ENCODE results near the gene ACTR1B.
A peak's percentile ranks its signal among the peaks of the same experiment; 100 is the strongest.

Gene ACTR1B

DNA sequence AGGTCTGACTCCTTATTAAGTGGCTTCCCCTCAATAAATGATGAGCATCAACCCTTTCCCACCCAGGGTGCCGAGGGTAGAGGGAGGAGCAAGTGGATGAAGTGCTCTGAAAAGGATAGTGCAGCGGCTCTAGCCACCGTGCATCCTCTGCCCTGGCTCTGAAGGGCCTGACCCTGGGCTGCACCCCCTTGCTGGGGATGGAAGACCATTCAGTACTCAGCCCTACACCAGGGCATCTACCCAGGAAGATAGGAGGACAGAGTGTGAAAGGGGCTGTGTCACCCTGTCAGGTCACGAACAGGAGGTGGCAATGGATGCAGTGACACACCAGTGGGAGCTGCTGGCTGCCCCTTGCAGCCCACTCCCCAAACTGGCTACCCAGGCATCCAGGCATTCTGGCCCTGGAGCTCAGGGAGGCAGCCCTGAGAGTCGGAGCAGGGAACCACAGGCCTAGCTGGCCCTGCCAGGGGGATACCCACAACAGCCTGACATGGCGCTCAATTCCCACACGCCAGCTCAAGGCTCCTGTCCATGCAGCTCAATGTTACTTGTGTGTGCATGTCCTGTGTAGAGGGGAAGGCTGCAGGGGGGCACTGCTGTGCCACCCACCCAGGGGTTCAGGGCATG, 7.6 kb downstream of the ACTR1B start:
- Mint-ChIP-seq H3K4me3 (no peak overlapping the region), H3K27me3 (ENCODE audit: low read depth) (no peaks in the 10 kb centered on the region), H3K9me3 (peaks cover 22% of the 10 kb centered on the region), H3K4me1 (peaks cover 8% of the 10 kb centered on the region), H3K36me3 (ENCODE audit: low read depth) (peaks cover 66% of the 10 kb centered on the region), H3K27ac (no peak overlapping the region)
- TF ChIP-seq, protein P1, sequence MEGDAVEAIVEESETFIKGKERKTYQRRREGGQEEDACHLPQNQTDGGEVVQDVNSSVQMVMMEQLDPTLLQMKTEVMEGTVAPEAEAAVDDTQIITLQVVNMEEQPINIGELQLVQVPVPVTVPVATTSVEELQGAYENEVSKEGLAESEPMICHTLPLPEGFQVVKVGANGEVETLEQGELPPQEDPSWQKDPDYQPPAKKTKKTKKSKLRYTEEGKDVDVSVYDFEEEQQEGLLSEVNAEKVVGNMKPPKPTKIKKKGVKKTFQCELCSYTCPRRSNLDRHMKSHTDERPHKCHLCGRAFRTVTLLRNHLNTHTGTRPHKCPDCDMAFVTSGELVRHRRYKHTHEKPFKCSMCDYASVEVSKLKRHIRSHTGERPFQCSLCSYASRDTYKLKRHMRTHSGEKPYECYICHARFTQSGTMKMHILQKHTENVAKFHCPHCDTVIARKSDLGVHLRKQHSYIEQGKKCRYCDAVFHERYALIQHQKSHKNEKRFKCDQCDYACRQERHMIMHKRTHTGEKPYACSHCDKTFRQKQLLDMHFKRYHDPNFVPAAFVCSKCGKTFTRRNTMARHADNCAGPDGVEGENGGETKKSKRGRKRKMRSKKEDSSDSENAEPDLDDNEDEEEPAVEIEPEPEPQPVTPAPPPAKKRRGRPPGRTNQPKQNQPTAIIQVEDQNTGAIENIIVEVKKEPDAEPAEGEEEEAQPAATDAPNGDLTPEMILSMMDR (IDR thresholded peaks at IDR 0.05; ENCODE audit: unreplicated experiment in 3 of 3): no peak

DNA sequence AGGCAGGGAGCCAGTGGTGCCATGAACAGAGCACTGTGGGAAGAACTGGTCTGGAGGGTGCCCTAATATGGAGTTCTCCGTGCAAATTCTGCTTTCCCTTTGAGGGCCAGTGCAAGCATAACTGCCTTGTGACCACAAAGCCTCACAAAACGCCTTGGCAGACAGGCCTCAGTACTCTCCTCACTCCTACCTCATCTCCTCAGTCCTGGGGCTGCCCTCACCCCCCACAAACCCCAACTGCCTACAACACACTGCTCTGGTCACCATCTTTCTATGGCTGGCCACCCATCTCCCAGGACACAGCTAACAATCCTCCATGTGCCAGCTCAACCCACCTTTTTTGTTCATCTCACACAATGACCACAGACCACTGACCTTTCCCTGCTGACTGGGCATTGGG, 9.1 kb downstream of the ACTR1B start:
- no peak overlapping the region for H3K4me3 Mint-ChIP-seq
- TF ChIP-seq, protein P1 (IDR thresholded peaks at IDR 0.05; ENCODE audit: unreplicated experiment in 3 of 3): no peak
- H3K27ac Mint-ChIP-seq: no peak overlapping the region
- peaks cover 22% of the 10 kb centered on the region for H3K9me3 Mint-ChIP-seq
- no peaks in the 10 kb centered on the region for H3K4me1 Mint-ChIP-seq
- H3K36me3 Mint-ChIP-seq (ENCODE audit: low read depth): peaks cover 72% of the 10 kb centered on the region
- H3K27me3 Mint-ChIP-seq (ENCODE audit: low read depth): no peaks in the 10 kb centered on the region

DNA sequence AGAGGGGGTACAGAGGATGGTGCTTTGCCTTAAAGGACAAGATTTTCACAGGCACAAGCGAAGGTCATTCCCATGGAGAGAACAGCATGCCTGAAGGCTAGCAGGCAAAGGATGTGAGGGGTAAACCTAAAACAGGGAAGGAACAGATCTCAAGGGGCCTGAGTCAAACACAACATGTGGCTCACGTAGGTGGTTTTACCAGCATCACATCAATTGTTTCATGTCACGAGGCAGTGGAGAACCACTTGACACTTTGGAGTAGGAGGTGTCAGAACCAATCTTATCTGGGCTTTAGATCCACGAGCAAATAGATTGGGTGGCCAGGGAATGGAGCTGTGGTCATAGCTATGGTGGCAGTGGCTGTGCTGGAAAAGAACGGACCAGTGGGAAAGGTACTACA, 9.5 kb downstream of the ACTR1B start:
- Mint-ChIP-seq H3K4me1 (no peaks in the 10 kb centered on the region), H3K27ac (no peak overlapping the region), H3K27me3 (ENCODE audit: low read depth) (no peaks in the 10 kb centered on the region), H3K36me3 (ENCODE audit: low read depth) (peaks cover 77% of the 10 kb centered on the region), H3K9me3 (peaks cover 22% of the 10 kb centered on the region), H3K4me3 (no peak overlapping the region)
- TF ChIP-seq, protein P1 (IDR thresholded peaks at IDR 0.05; ENCODE audit: unreplicated experiment in 3 of 3): no peak

DNA sequence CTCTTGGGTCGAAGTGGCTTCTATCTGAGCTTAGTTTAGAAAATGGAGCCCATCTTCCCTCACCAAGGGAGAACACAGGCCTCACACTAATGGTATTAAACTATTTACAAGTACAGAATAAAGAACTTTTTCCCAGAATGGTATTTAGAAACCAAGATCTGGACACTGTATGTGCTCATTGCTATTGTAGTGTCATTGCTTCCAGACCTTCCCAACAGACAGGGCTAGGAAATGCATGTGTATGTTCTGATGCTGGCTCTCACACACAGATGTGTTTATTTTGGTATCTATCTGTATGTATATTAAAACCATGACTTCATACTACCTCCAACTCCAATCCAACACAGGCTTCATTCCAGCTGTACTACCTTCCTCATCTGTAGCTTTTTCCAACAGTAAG, 10.0 kb downstream of the ACTR1B start:
- peaks cover 22% of the 10 kb centered on the region for H3K9me3 Mint-ChIP-seq
- peaks cover 81% of the 10 kb centered on the region for H3K36me3 Mint-ChIP-seq (ENCODE audit: low read depth)
- no peak overlapping the region for H3K4me3 Mint-ChIP-seq
- H3K27me3 Mint-ChIP-seq (ENCODE audit: low read depth): no peaks in the 10 kb centered on the region
- H3K27ac Mint-ChIP-seq: no peak overlapping the region
- TF ChIP-seq, protein P1 (IDR thresholded peaks at IDR 0.05; ENCODE audit: unreplicated experiment in 3 of 3): no peak
- no peaks in the 10 kb centered on the region for H3K4me1 Mint-ChIP-seq

DNA sequence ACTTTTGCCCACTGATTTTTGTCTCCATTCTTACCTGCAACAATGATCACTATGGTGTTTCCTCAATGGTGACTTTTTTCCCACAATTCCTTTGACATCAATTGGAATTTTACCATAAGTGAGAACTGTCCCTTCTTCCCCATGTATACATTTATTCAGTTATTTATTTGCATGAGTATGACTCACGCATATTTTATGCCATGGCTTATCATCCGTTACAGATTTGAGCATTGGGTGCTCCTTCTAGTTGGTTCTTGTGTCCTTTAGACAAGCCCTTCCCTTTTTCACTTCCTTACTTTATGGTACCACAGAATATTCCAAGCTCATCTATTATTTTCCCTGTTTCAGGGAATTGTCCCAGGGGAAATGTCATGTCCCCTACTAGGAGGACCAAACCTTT, 10.4 kb downstream of the ACTR1B start:
- H3K4me3 Mint-ChIP-seq: no peak overlapping the region
- no peak overlapping the region for H3K27ac Mint-ChIP-seq
- peaks cover 81% of the 10 kb centered on the region for H3K36me3 Mint-ChIP-seq (ENCODE audit: low read depth)
- TF ChIP-seq, protein P1 (IDR thresholded peaks at IDR 0.05; ENCODE audit: unreplicated experiment in 3 of 3): no peak
- no peaks in the 10 kb centered on the region for H3K4me1 Mint-ChIP-seq
- no peaks in the 10 kb centered on the region for H3K27me3 Mint-ChIP-seq (ENCODE audit: low read depth)
- peaks cover 22% of the 10 kb centered on the region for H3K9me3 Mint-ChIP-seq

DNA sequence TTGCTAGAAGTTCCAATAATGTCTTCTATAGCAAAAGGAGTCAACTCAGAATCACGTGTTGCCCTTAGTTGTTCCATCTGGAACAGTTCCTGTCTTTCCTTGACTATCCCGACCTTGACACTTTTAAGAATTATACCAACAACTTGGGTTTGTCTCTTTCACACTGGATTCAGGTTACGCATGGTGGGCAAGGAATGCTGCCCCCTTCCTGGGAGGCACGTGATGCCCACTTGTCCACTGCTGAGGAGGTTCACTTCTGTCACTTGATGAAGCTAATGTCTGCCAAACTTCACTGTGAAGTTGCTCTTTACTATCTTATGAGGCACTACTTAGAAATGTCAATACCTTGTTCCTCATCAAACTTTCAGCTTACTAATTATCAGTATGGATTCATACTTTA, 12.7 kb downstream of the ACTR1B start:
- Mint-ChIP-seq H3K9me3 (peaks cover 22% of the 10 kb centered on the region), H3K27me3 (ENCODE audit: low read depth) (no peaks in the 10 kb centered on the region), H3K4me3 (peak overlapping the region in 2 of 3 experiments; percentile 15 to 45), H3K4me1 (peaks cover 7% of the 10 kb centered on the region), H3K27ac (no peak overlapping the region), H3K36me3 (ENCODE audit: low read depth) (peaks cover 77% of the 10 kb centered on the region)
- TF ChIP-seq, protein P1 (IDR thresholded peaks at IDR 0.05; ENCODE audit: unreplicated experiment in 3 of 3): no peak
